T-helper 2 cell treated with Interferon-gamma antibody and Interleukin-4, amounts not matched to agents 5 μg/mL and 100 μg/mL, for 36 hours (primary cell): ENCODE results near the gene TRIM47.
A peak's percentile ranks its signal among the peaks of the same experiment; 100 is the strongest.

Experiments
- DNase-seq: peaks from one replicate; pipeline ENCODE4 v3.0.0; 2021; ENCODE audit warnings: low spot score
- H3K27ac Mint-ChIP-seq: one replicate; pipeline ENCODE4 v1.8.0; 2021; ENCODE audit warnings: mild to moderate bottlenecking, mixed read lengths
- H3K27me3 Mint-ChIP-seq: one replicate; pipeline ENCODE4 v1.8.0; 2021; ENCODE audit warnings: low read depth, mixed read lengths
- H3K36me3 Mint-ChIP-seq: one replicate; pipeline ENCODE4 v1.8.0; 2021; ENCODE audit warnings: low read depth, mixed read lengths
- H3K4me1 Mint-ChIP-seq: one replicate; pipeline ENCODE4 v1.8.0; 2021; ENCODE audit warnings: low read depth, mixed read lengths
- H3K4me3 Mint-ChIP-seq: one replicate; pipeline ENCODE4 v1.8.0; 2022; ENCODE audit warnings: mild to moderate bottlenecking, moderate library complexity, mixed read lengths
- H3K9me3 Mint-ChIP-seq: one replicate; pipeline ENCODE4 v1.8.0; 2021; ENCODE audit warnings: mixed read lengths

TRIM47 gene, protein sequence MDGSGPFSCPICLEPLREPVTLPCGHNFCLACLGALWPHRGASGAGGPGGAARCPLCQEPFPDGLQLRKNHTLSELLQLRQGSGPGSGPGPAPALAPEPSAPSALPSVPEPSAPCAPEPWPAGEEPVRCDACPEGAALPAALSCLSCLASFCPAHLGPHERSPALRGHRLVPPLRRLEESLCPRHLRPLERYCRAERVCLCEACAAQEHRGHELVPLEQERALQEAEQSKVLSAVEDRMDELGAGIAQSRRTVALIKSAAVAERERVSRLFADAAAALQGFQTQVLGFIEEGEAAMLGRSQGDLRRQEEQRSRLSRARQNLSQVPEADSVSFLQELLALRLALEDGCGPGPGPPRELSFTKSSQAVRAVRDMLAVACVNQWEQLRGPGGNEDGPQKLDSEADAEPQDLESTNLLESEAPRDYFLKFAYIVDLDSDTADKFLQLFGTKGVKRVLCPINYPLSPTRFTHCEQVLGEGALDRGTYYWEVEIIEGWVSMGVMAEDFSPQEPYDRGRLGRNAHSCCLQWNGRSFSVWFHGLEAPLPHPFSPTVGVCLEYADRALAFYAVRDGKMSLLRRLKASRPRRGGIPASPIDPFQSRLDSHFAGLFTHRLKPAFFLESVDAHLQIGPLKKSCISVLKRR

DNA sequence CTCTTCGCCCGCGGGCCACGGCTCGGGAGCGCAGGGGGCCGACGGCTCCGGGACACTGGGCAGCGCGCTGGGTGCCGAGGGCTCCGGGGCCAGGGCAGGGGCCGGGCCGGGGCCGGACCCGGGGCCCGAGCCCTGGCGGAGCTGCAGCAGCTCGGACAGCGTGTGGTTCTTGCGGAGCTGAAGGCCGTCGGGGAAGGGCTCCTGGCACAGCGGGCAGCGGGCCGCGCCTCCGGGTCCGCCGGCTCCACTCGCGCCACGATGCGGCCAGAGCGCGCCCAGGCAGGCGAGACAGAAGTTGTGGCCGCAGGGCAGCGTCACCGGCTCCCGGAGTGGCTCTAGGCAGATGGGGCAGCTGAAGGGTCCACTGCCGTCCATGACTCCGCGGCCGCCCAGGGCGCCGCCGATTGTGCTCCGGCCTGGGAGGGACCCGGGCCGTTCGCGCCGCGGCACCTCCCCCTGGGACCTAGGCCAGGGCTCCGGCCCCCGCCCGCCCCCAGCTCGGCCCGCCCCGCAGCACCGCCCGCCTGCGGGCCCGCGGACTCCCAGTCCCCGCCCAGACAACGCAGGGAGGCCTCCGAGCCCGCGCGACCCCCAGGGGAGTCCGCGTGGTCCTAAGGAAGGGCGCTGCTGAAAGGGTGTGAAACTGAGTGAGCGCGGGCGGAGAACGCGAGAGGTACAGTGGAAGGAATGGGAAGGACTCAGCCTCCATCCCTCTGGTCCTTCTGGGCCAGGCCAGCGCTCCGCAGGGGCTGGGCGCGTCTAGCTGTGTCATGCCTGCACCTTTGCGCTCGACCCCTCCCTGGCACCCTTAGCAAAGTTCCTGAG lies at the start of gene TRIM47:
TSS of gene TRIM47 (minus strand) at position 408 of the 825 bp plus-strand sequence. CDS start at position 375, 33 bp downstream.
- Mint-ChIP-seq H3K27me3 (peaks cover 14% of the 10 kb centered on the region), H3K4me3 (peak within 1 kb of the TSS; percentile 89), H3K36me3 (peaks cover 4% of the 10 kb centered on the region), H3K4me1 (peaks cover 22% of the 10 kb centered on the region), H3K27ac (peak within 1 kb of the TSS; percentile 88), H3K9me3 (no peaks in the 10 kb centered on the region)
- DNase-seq = no peak

DNA sequence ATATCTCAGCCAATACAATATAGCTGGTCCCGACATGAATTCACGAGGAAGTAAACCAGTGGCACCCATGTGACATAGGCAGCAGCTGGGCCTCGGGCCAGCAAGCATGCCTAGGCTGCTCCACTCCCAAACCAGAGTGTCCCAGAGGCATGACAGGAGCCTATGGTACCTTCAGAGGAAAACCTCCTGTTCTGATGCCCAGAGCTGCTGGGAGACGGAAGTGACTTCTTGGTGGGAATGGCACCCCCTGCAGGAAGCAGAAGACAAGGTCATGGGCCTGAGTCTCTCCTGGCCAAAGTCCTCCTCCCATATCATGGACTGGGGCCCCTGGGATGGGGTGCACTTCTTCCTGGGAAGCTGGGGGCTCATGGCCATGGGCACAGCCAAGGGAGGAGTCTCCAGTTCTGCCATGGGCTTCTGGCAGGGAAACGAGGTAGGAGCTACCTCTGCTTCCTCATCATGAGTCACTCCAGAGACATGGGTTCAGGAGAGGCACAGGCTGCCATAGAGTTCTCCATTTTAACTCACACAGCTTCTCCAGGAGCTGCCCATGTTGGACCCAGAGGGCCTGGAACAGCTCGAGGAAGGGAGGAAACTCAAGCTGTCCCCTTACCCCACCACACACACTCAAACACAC lies 49.0 kb upstream of the TRIM47 start:
- no peak overlapping the region for H3K27ac Mint-ChIP-seq
- no peaks in the 10 kb centered on the region for H3K27me3 Mint-ChIP-seq

DNA sequence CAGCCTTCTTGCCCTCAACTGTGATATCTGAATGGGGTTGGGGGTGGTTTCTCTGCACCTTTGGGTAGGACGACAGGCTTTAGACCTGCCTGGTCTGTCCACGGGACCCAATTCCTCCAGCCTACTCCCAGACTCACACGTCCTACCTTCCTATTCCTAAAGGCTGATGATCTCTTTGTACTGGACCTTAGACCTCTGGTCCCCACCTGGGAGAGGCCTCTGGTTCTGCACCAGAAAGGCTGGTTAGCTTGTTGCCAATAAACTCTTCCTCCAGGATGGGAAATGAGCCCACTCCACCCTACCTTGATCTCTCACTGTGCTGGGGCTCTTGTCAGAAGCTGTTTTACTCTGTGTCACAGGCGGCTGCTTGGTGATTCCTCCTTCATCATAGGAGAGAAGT lies 48.1 kb upstream of the TRIM47 start:
- H3K4me3 Mint-ChIP-seq = no peak overlapping the region
- H3K4me1 Mint-ChIP-seq = no peaks in the 10 kb centered on the region

More for the DNA sequence above, 49.0 kb upstream of the TRIM47 start:
- H3K4me1 Mint-ChIP-seq = no peaks in the 10 kb centered on the region
- H3K36me3 Mint-ChIP-seq = no peaks in the 10 kb centered on the region
- H3K9me3 Mint-ChIP-seq = no peaks in the 10 kb centered on the region
- H3K4me3 Mint-ChIP-seq = no peak overlapping the region
- no peak for DNase-seq

DNA sequence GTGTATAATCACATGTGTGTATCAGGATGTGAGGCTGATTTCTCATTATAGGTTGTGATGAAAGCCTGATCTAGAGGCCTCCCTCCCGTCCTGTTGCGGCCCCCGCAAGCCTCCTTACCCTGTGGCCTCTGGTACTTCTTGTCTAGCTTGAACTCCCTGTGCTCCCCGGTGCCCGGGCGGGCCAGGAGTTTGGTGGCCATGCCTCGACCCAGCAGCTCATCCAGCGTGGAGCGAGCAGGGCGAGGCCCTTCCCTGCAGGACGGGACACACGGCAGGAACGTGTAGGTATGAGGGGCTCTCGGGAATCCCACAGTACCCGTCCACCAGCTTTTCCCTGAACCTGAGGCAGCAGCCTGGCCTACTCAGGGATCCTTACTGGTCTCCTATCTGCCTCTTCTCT lies 47.5 kb upstream of the TRIM47 start:
- Mint-ChIP-seq H3K4me1 (no peaks in the 10 kb centered on the region), H3K4me3 (no peak overlapping the region), H3K27me3 (no peaks in the 10 kb centered on the region), H3K27ac (no peak overlapping the region), H3K9me3 (no peaks in the 10 kb centered on the region), H3K36me3 (no peaks in the 10 kb centered on the region)
- no peak for DNase-seq

More for the DNA sequence above, 48.1 kb upstream of the TRIM47 start:
- H3K27me3 Mint-ChIP-seq = no peaks in the 10 kb centered on the region
- H3K9me3 Mint-ChIP-seq = no peaks in the 10 kb centered on the region
- no peaks in the 10 kb centered on the region for H3K36me3 Mint-ChIP-seq
- no peak overlapping the region for H3K27ac Mint-ChIP-seq
- DNase-seq = no peak

DNA sequence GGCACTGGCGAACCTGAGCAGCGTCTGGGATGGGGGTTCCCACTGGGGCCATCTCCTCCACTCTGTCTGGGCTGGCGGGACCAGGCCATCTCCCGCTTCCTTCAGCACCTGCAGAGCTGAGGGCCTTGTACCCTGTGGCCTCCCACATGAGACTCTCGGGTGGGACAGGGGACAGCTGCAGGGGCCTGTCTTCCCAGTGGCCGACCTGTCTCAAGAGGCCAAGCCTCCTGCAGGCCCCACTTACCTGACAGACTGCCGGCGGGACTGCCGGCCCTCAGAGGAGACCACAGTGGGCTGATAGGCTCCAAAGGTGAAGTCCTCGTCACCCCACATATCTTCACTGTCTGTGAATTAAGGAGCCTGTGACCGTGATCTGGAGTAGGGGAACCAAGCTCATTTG lies 46.7 kb upstream of the TRIM47 start:
- no peaks in the 10 kb centered on the region for H3K27me3 Mint-ChIP-seq
- no peaks in the 10 kb centered on the region for H3K4me1 Mint-ChIP-seq
- DNase-seq = no peak
- no peaks in the 10 kb centered on the region for H3K36me3 Mint-ChIP-seq
- no peak overlapping the region for H3K27ac Mint-ChIP-seq
- no peak overlapping the region for H3K4me3 Mint-ChIP-seq
- no peaks in the 10 kb centered on the region for H3K9me3 Mint-ChIP-seq

DNA sequence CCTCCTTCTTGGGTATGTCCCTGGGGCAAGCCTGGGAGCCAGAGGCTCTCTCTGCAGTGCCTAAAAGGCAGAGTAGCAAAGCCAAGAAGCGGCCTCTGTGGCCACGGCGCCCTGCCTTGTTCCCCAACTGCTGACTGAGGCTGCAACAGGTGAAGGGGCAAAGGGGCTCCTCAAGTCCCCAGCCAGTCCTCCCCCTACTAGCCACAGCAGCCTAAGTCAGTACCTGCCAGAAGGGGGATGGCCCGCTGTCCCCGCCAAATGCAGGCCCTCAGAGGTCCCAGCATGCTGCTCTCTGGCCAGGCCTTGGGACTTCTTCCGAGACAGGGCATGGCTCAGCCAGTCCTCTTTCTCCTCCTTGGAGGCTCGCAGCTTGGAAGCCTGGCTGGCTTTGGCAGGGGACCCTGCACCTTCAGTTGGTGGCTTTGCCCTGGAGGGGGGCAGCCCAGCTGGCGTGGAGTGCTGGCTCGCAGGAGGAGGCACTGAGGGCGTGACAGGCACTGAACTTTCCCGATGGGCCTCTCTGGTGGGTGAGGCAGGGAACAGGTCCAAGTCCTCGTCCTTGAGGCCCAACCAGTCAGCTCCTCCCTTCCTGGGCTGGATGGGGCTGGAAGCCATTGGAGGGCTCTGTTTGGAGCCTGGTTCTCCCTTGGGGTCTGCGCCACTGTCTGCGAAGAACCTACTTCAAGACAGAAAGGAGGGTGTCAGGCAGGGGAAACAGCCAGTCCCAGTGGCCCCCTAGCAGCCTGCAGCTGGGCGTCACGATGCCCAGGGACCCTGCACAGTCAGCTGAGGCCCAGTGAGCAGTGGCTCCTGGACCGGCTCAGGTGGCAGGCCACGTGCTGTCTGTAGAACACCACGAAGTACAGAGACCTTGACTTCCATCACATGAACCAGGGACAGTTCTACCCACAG lies 44.8 kb upstream of the TRIM47 start:
- Mint-ChIP-seq H3K4me1 (no peaks in the 10 kb centered on the region), H3K36me3 (peaks cover 3% of the 10 kb centered on the region), H3K4me3 (no peak overlapping the region), H3K9me3 (no peaks in the 10 kb centered on the region), H3K27ac (no peak overlapping the region), H3K27me3 (no peaks in the 10 kb centered on the region)
- DNase-seq = no peak

DNA sequence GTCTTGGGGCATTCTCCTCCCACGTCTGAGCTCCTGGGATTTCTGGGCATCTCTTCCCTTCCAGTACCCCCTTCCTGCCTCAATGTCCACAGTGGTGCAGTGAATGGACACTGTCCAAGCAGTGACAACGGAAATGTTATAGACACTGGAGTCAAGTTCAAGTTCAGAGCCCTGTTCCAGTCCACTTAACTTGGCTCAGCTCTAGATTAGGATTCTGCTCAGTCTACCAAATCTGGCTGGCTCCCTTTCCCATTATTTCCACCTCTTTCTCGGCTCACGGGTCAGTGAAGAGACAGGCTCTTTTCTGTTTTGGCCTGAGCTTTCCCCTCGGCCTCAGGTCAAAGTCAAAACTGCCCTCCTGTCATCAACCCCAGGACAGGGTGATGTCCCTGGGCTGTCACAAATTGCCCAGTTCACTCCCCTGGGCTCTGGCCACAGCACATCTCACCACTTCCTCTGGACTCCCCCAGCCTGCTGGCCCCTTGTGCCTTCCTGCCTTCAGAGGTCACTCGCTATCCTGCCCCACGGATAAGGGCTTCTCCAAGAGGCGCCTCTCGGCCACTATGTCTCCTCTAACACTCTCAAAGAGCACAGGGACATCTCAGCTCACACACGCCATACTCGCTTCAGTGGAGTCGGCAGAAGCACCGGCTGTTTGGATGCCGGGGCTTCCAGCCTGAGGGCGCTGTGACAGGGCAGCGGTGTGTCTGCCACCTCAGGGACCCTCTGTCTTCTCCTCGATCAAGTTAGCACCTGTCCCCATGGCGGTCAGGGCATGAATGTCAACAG lies 44.0 kb upstream of the TRIM47 start:
- Mint-ChIP-seq H3K4me3 (no peak overlapping the region), H3K27me3 (no peaks in the 10 kb centered on the region), H3K9me3 (no peaks in the 10 kb centered on the region), H3K36me3 (peaks cover 3% of the 10 kb centered on the region), H3K4me1 (no peaks in the 10 kb centered on the region), H3K27ac (no peak overlapping the region)
- no peak for DNase-seq

DNA sequence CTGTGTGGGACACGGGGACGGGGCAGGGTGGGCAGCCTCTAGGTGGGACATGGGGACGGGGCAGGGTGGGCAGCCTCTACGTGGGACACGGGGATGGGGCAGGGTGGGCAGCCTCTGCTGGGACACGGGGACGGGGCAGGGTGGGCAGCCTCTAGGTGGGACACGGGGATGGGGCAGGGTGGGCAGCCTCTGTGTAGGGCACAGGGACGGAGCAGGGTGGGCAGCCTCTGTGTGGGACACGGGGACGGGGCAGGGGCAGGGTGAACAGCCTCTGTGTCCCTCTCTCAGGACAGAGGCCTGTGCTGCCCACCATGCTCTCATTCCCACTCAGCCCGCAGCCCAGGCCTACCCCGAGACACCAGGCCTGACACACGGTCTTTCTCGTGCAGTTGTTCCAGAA lies 43.2 kb upstream of the TRIM47 start:
- no peaks in the 10 kb centered on the region for H3K9me3 Mint-ChIP-seq
- DNase-seq = no peak
- H3K36me3 Mint-ChIP-seq = peaks cover 6% of the 10 kb centered on the region
- no peak overlapping the region for H3K27ac Mint-ChIP-seq
- peaks cover 3% of the 10 kb centered on the region for H3K4me1 Mint-ChIP-seq
- no peaks in the 10 kb centered on the region for H3K27me3 Mint-ChIP-seq
- H3K4me3 Mint-ChIP-seq = no peak overlapping the region

DNA sequence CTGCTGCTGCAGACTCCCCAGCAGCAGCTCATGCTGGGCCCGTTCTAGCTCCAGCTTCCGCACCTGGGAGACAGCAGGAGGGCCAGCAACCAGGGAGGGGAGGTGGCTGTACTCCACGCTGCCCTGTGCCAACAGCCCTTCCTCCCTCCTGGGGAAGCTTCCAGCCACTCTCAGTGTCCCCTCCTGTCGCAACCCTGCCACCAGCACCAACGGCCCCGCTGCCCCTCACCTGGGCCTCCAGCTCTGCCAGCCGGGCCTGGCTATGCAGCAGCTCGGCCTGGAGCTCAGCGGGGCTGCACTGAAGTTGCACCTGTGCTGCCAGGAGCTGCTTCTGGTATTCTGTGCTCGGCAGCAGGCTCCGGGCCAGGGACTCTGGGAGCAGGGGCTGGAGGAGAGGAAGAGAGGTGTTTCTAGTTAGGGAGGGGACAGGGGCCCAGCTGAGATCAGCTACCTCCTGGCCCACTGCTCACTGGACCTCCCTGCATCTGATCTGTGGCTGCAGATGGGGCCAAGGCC lies 41.7 kb upstream of the TRIM47 start:
- DNase-seq = no peak
- Mint-ChIP-seq H3K4me1 (peaks cover 3% of the 10 kb centered on the region), H3K27me3 (no peaks in the 10 kb centered on the region), H3K27ac (no peak overlapping the region), H3K9me3 (no peaks in the 10 kb centered on the region), H3K4me3 (no peak overlapping the region), H3K36me3 (peaks cover 6% of the 10 kb centered on the region)

DNA sequence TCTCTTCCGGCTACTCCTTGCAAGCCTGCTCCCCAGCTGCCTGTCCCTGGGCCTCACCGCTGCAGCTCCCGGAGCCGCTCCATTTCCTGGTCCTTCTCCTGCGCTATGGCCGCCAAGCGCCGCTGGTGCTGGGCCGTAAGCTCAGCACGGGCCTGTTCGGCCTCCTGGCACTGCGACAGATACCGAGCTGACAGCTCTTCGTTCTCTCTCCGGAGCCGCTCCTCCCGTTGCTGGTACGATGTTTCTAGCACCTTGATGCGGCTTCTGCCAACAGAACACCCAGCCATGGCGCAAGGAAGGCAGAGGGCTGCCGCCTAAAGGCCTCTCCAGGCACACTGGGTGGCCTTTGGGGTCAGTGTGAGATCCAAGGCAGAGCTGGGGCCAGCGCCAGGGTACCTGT lies 41.2 kb upstream of the TRIM47 start:
- Mint-ChIP-seq H3K4me3 (no peak overlapping the region), H3K36me3 (peaks cover 6% of the 10 kb centered on the region), H3K27me3 (no peaks in the 10 kb centered on the region), H3K9me3 (no peaks in the 10 kb centered on the region), H3K27ac (no peak overlapping the region), H3K4me1 (peaks cover 3% of the 10 kb centered on the region)
- DNase-seq = no peak

DNA sequence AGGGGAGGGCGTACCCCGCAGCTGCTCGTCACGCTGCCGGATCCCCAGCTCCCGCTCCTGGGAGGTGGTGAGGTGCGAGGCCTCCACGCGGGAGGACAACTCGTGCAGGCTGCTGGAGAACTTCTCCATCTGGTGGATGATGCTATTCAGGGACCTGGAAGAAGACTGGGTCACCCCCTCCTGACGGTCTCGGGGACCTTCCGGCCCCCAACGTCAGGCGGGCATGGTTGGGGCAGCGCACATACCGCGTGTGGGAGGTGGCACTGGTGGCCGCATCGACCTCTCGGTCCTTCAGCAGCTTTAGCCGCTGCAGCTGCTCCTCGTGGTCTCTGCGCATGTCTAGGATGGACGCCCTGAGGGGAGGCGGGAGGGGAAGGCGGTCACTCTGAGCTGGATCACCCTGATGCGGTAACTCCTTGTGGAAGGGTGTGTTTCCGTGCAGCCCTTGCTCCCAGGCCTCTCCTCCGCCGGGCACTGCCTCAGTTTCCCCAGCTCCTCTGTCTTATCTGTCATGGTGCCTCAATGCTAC lies 39.6 kb upstream of the TRIM47 start:
- H3K27ac Mint-ChIP-seq = no peak overlapping the region
- H3K27me3 Mint-ChIP-seq = no peaks in the 10 kb centered on the region
- peaks cover 3% of the 10 kb centered on the region for H3K4me1 Mint-ChIP-seq
- no peak for DNase-seq
- H3K36me3 Mint-ChIP-seq = peaks cover 6% of the 10 kb centered on the region
- no peak overlapping the region for H3K4me3 Mint-ChIP-seq
- no peaks in the 10 kb centered on the region for H3K9me3 Mint-ChIP-seq
